HG03175 (cell line): ENCODE measurements around the gene PACSIN3.
"Not testable (repeated sequence)": the region's sequence is repeated elsewhere in the genome, so short reads cannot be mapped to it uniquely, and the experiment has no call there.

Experiments
- ATAC-seq: cut with Tn5 transposase; IDR thresholded peaks from one replicate; pipeline ENCODE4 v1.9.1; 2021; ENCODE audit warnings: mild to moderate bottlenecking, moderate library complexity; ENCODE audit not compliant: unreplicated experiment

PACSIN3 gene

GRCh38 chr11:47198161-47198560 lies 11.9 kb upstream of the PACSIN3 start:
- not testable (repeated sequence) for ATAC-seq

DNA sequence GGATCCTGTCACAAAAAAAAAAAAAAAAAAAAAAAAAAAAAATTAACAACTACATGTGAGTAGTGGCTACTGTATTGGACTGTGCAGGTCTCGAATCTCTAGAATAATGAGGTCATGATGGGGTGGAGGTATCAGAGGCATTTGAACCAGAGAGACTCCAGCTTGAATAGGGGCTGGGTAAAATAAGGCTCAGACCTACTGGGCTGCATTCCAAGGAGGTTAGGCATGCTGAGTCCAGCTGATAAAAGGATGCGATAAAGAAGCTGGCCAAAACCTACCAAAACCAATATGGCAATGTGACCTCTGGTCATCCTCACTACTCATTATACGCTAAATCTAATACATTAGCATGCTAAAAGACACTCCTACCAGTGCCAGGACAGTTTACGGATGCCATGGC lies 5.9 kb upstream of the PACSIN3 start:
- no peak for ATAC-seq

GRCh38 chr11:47191137-47191536 lies 4.9 kb upstream of the PACSIN3 start:
- ATAC-seq, result not testable (repeated sequence)

DNA sequence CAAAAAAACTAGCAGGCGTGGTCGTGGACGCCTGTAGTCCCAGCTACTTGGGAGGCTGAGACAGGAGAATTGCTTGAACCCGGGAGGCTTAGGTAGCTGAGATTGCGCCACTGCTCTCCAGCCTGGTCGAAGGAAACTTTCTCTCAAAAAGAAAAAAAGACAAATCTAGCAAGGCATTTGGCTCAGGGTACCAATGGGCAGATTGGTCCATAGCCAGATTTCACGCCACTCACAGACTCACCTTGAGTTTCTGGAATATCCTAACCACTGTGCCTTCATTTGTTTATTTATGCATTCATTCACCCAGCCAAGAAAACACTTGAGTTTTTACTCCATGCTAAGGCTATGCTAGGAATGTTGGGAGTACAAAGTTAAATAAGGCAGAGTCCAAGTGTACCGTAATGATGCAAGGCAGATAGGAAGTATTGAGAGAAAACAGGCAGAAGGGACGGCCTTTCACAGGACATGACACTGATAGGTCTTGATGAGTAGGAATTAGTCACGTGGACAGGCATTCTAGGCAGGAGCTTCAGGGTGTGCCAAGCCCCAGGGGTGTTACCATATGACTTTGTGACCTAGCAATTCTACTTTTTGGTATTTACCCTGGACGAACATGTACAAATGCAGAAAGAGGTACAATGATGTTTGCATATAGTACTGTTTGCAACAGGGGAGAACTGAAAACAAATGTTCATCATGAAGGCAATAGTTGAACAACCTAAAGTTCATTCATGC lies 3.0 kb upstream of the PACSIN3 start:
- no peak for ATAC-seq

GRCh38 chr11:47188259-47188658 lies 2.0 kb upstream of the PACSIN3 start:
- ATAC-seq, result no peak

- no peak for ATAC-seq
These were observed 1.5 kb upstream of the PACSIN3 start for GRCh38 chr11:47187723-47188122.

DNA sequence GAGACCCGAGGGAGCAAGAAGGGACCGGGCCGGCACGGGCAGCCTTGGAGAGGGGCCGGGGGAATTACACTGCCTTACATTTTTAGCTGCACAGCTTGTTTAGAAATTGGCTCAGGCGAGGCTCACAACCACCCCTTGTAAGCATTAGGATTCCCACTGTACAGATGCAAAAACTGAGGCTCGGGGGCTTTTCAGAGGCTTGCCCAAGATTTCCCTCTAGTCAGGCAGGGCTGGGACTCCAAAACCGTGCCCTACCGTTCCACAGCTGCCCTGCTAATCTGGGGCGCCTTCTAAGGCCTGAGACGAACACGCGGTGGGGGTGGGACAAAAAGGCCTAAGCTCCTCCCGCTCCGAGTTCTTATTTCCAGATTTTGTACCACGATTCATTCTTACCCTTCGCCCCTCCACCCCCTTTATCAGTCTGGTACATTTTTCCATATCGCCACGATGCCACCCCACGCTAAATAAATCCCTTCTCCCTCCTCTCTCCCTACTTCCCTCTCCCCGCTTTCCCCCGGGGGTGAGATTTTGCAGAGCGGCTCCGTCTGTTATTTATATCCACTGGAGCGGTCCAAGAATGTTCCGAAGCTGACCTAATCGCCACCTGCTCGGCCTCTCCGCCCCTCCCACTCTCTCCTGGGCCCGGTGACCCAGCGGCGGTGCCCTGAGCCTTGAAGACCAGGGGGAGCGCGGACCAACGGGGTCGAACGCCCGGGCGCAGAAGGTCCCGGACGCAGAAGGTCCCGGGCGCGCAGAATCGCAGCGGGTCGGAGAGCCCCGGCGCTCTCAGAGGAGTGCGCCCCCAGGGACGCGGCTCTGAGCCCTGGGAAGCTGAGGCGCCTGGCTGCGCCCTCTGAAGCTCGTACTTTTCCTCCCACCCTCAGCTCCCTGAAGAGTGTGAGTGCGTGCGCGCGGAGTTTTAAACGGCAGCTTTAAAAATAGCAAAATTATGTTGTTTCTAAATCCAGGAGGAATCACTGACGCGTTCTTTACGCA lies 764 bp upstream of the PACSIN3 start:
- ATAC-seq, result peak; percentile 25

- ATAC-seq, result no peak
These were observed 744 bp downstream of the PACSIN3 start for GRCh38 chr11:47185305-47186075.

DNA sequence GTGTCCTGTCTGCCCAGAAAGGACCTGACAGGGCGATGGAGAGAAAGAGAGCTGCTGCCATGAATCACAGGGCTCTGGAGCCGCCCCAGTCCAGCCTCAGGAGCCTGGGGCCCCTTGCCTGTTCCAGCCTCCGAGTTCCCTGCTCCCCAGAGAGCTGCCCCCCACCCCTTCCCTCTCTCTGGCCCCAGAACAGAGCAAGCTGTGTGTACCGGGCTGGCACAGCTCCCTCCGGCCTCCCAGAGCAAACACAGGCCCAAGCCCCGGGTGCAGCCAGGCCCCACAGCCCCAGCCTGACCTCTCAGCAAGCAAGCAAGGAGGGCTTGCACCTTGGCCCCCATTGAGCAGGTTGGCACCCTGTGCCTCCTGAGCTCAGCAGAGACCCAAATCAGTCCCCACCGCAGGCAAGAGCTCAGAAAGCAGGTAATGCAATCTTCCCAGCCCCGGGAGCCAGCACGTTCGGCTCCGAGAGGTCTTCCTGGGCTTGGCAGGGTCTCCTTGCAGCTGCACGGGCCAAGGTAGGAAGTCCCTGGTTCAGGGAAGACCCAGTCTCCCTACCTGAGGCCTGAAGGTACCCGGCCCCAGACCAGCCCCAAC lies 1.4 kb downstream of the PACSIN3 start:
- ATAC-seq, result no peak

GRCh38 chr11:47183969-47184368 lies 2.3 kb downstream of the PACSIN3 start:
- ATAC-seq, result no peak

GRCh38 chr11:47183031-47183856 lies 3.0 kb downstream of the PACSIN3 start:
- ATAC-seq, result no peak

DNA sequence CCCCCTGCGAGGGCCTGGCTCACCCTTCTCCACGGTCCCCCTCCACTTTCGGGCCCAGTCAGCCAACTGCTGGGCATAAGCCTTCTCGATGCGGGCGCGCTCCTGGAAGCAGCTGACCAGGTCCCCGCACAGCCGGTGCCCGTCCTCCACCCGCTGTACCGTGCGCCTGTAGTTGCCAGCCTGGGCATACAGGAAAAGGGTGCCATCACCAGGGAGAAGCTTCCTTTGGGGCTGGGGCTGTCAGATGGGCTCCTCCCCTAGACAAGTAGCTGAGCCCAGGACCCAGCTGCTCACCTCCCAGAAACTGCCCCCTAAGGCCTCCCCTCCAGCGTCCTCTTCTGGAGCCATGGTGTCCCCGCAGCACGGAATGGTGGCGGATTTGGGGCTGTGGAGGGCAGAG lies 3.9 kb downstream of the PACSIN3 start:
- ATAC-seq, result no peak

DNA sequence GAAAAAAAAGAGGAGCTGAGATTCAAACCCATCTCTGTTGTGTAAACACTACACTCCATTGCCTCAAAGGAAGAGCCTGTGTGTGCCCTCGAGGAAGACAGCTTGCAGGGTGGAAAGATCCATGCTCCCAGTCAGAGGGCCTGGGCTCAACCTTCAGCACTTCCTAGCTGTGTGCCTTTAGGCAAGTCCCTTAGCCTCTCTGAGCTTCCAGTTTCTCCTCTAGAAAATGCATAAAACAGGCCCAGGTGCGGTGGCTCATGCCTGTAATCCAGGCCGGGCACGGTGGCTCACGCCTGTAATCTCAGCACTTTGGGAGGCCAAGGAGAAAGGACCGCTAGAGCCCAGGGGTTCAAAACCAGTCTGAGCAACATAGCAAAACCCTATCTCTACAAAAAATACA lies 5.0 kb downstream of the PACSIN3 start:
- no peak for ATAC-seq

GRCh38 chr11:47180006-47180787 lies 6.0 kb downstream of the PACSIN3 start:
- no peak for ATAC-seq

GRCh38 chr11:47179655-47179991 lies 6.6 kb downstream of the PACSIN3 start:
- no peak for ATAC-seq

DNA sequence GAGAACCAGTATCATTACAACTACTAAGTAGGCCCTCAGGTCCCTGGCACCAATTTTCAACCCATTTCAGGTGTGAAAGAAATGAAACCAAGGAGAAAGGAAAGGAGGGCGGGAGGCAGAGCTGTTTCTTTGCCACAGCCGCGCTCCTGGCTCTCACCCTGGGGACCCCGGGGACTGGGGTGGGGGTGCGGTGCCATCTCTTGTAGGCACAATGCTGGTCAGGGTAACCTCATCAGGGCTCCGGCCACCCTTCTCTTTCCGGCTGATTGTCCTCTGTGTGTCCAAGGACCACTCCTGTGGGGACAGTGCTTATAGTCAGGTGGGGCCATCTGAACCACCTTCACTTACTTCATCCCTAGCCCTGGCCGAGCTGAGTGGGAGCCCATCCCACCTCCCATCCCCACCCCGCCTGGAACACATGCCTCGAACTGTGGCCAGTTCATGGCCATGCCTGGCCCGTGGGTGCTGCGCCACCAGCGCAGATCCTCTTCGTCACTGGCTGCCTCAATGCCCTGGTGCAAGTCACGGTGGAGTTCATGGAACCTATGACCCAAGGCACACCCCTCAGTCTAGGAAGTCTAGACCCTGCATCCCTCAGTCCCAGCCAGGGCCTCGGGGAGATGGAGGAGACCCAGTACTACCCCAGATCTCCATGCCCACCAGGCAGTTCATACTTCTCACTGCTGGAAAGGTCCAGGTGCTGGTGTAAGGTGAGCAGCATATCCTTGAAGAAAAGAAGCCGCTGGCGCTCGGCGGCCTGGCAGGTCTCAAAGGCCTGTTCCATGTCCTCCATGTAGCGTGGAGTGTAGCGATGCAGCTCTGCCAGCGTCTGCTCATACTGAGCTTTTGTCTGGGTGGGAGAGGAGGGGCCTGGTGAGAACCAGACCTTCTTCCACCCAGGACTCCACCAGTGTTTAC lies 7.2 kb downstream of the PACSIN3 start:
- no peak for ATAC-seq

- ATAC-seq, result no peak
These were observed 7.9 kb downstream of the PACSIN3 start for GRCh38 chr11:47178316-47178715.

- no peak for ATAC-seq
These were observed 8.4 kb downstream of the PACSIN3 start for GRCh38 chr11:47177846-47178245.
